ENCODE data around the gene FN1.

DNA sequence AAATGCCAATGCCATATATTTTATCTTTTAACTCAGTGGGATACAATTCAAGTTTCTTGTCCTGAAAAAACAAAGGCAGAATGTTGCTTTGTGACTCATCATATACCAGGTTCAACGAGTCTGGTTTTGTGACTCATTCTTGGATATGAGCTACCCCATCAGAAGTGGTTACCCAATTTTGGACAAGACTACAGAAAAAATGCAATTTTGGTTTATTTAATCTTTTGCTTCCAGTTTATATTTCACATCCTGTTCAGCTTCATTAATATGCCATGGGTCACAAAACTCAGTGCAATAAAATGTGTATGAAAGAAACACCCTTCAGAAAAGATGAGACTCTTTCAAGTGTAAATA, 25.0 kb downstream of the FN1 start:
- TF ChIP-seq, protein P1, sequence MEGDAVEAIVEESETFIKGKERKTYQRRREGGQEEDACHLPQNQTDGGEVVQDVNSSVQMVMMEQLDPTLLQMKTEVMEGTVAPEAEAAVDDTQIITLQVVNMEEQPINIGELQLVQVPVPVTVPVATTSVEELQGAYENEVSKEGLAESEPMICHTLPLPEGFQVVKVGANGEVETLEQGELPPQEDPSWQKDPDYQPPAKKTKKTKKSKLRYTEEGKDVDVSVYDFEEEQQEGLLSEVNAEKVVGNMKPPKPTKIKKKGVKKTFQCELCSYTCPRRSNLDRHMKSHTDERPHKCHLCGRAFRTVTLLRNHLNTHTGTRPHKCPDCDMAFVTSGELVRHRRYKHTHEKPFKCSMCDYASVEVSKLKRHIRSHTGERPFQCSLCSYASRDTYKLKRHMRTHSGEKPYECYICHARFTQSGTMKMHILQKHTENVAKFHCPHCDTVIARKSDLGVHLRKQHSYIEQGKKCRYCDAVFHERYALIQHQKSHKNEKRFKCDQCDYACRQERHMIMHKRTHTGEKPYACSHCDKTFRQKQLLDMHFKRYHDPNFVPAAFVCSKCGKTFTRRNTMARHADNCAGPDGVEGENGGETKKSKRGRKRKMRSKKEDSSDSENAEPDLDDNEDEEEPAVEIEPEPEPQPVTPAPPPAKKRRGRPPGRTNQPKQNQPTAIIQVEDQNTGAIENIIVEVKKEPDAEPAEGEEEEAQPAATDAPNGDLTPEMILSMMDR (conservative IDR thresholded peaks at IDR 0.05) = no peak
- TF ChIP-seq ZFX (IDR thresholded peaks at IDR 0.05) = no peak

Data from C4-2B (cell line).